ENCODE data around the gene ORC3. TPM values are rescaled to one million over a fixed set of nuclear protein-coding genes. Genes with fewer than 3 reads are reported as not detected.
"Not testable (repeated sequence)": the region's sequence is repeated elsewhere in the genome, so short reads cannot be mapped to it uniquely, and the experiment has no call there.

The ORC3 gene
- total RNA-seq, 1 donor from 2014 or later: 6.3 TPM

GRCh38 chr6:87658516-87658915, 68.6 kb downstream of the ORC3 start:
- no peak for ATAC-seq
- DNase-seq (ENCODE audit: low spot score): no peak

GRCh38 chr6:87660226-87660911, 70.4 kb downstream of the ORC3 start:
- ATAC-seq (peak; percentile 18), DNase-seq (ENCODE audit: low spot score) (no peak)

GRCh38 chr6:87661016-87661415, 71.1 kb downstream of the ORC3 start:
- no peak for ATAC-seq
- no peak for DNase-seq (ENCODE audit: low spot score)

- DNase-seq (ENCODE audit: low spot score) (no peak), ATAC-seq (peak; percentile 9)
Observed at GRCh38 chr6:87661503-87661902, 71.6 kb downstream of the ORC3 start.

- DNase-seq (ENCODE audit: low spot score) (no peak), ATAC-seq (peak; percentile 57)
Observed at GRCh38 chr6:87663434-87663833, 73.5 kb downstream of the ORC3 start.

- ATAC-seq (peak; percentile 70), DNase-seq (ENCODE audit: low spot score) (no peak)
Observed at GRCh38 chr6:87664921-87665485, 75.1 kb downstream of the ORC3 start.

- DNase-seq (ENCODE audit: low spot score) (no peak), ATAC-seq (no peak)
Observed at GRCh38 chr6:87667032-87667431, 77.1 kb downstream of the ORC3 start.

GRCh38 chr6:87668013-87668412, 78.1 kb downstream of the ORC3 start:
- ATAC-seq: peak; percentile 13
- DNase-seq (ENCODE audit: low spot score): no peak

- DNase-seq (ENCODE audit: low spot score) (no peak), ATAC-seq (no peak)
Observed at GRCh38 chr6:87669051-87669450, 79.1 kb downstream of the ORC3 start.

GRCh38 chr6:87670707-87671106, 80.8 kb downstream of the ORC3 start:
- DNase-seq (ENCODE audit: low spot score) (no peak), ATAC-seq (no peak)

- ATAC-seq: peak; percentile 77
- DNase-seq (ENCODE audit: low spot score): peak; percentile 65
Observed at GRCh38 chr6:87671555-87672029, 81.7 kb downstream of the ORC3 start.

GRCh38 chr6:87672641-87673040, 82.7 kb downstream of the ORC3 start:
- DNase-seq (ENCODE audit: low spot score) (no peak), ATAC-seq (peak; percentile 3)

GRCh38 chr6:87673237-87673636, 83.3 kb downstream of the ORC3 start:
- DNase-seq (ENCODE audit: low spot score): no peak
- ATAC-seq: no peak

- ATAC-seq: no peak
- no peak for DNase-seq (ENCODE audit: low spot score)
Observed at GRCh38 chr6:87674290-87674689, 84.4 kb downstream of the ORC3 start.

- no peak for DNase-seq (ENCODE audit: low spot score)
- peak; percentile 29 for ATAC-seq
Observed at GRCh38 chr6:87675004-87675681, 85.2 kb downstream of the ORC3 start.

- DNase-seq (ENCODE audit: low spot score) (no peak), ATAC-seq (no peak)
Observed at GRCh38 chr6:87682310-87682709, 92.4 kb downstream of the ORC3 start.

- DNase-seq (ENCODE audit: low spot score) (no peak), ATAC-seq (no peak)
Observed at GRCh38 chr6:87683890-87684289, 94.0 kb downstream of the ORC3 start.

- DNase-seq (ENCODE audit: low spot score): no peak
- ATAC-seq: peak; percentile 62
Observed at GRCh38 chr6:87684895-87685654, 95.1 kb downstream of the ORC3 start.

GRCh38 chr6:87686636-87687205, 96.8 kb downstream of the ORC3 start:
- DNase-seq (ENCODE audit: low spot score): not testable (repeated sequence)
- peak; percentile 40 for ATAC-seq

- ATAC-seq (no peak), DNase-seq (ENCODE audit: low spot score) (no peak)
Observed at GRCh38 chr6:87687296-87687695, 97.4 kb downstream of the ORC3 start.

- DNase-seq (ENCODE audit: low spot score): not testable (repeated sequence)
- peak; percentile 59 for ATAC-seq
Observed at GRCh38 chr6:87687893-87688292, 98.0 kb downstream of the ORC3 start.
